ENCODE data around the gene ADCY10.
"Not testable (repeated sequence)": the region's sequence is repeated elsewhere in the genome, so short reads cannot be mapped to it uniquely, and the experiment has no call there.

ADCY10 gene

DNA sequence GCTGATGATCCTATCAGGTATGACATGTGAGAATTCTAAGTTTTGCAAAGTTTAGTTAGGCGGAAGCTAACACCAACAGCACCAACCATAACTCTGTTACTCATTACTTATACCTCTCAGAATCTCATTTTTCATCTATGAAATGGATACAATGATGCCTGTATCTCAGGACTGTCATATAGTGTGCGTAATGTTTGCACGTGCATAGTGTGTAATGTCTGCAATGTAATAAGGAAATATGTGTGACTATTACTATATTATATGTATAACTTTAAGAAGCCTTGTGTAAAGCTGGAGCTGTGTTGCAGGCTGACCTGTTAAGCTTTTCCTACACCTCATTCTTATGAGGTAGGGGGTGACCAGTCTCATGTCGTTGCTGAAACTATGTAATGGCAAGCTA lies 13.0 kb downstream of the ADCY10 start:
- no peak for DNase-seq (ENCODE audit: low spot score)
- TF ChIP-seq, protein P1, sequence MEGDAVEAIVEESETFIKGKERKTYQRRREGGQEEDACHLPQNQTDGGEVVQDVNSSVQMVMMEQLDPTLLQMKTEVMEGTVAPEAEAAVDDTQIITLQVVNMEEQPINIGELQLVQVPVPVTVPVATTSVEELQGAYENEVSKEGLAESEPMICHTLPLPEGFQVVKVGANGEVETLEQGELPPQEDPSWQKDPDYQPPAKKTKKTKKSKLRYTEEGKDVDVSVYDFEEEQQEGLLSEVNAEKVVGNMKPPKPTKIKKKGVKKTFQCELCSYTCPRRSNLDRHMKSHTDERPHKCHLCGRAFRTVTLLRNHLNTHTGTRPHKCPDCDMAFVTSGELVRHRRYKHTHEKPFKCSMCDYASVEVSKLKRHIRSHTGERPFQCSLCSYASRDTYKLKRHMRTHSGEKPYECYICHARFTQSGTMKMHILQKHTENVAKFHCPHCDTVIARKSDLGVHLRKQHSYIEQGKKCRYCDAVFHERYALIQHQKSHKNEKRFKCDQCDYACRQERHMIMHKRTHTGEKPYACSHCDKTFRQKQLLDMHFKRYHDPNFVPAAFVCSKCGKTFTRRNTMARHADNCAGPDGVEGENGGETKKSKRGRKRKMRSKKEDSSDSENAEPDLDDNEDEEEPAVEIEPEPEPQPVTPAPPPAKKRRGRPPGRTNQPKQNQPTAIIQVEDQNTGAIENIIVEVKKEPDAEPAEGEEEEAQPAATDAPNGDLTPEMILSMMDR (IDR thresholded peaks at IDR 0.05; ENCODE audit: extremely low read depth, missing control alignments): no peak

DNA sequence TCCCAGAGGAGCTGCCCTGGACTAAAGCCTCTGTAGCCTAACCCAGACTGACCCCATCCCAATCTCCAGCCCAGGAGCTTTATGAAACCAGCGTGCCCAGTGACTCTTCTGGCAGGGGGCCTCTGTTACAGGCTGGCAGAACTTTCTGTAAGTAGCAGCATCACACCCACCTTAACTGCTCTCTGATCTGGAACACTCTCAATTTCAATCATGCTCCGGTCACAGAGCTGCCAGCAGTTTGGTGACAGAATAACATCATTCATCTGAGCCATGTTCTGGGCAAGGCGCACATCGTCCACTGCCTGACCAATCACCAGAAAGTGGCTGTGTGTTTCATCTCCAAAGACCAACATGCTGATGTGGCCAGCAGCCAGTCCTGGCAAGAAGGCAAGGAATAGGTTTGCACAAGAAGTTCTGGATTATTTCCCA lies 14.7 kb downstream of the ADCY10 start:
- TF ChIP-seq, protein P1 (IDR thresholded peaks at IDR 0.05; ENCODE audit: extremely low read depth, missing control alignments): no peak
- DNase-seq (ENCODE audit: low spot score): peak; percentile 40

DNA sequence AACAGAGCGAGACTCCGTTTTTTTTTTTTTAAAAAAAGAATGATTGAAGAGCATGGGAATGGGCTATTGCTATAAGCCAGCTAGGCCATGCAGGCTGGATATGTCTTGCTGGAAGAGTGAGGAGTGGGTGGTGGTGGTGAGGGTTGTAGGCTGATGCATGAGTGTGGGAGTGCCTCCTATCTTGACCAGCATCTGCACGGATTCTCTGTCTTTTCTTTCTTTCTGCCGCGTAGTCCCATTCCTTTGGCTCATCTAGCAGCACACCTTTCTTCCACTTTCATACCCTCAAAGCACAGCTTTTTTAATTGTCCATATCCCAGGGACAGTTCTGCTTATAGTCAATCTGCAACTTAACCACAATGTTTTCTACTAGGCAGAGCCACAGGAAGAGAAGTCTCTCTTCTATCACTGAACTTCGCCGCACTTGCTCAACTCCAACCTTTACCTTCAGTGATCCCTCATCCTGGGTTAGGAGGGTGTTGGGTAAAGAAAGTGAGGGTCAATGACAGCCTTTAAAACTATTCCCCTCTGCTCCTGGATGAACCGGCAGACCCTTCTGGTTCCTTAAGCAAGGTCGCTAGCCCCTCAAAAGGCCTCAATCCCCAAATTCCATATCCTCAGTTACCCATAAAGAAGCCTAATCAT lies 15.2 kb downstream of the ADCY10 start:
- TF ChIP-seq, protein P1 (IDR thresholded peaks at IDR 0.05; ENCODE audit: extremely low read depth, missing control alignments): no peak

DNA sequence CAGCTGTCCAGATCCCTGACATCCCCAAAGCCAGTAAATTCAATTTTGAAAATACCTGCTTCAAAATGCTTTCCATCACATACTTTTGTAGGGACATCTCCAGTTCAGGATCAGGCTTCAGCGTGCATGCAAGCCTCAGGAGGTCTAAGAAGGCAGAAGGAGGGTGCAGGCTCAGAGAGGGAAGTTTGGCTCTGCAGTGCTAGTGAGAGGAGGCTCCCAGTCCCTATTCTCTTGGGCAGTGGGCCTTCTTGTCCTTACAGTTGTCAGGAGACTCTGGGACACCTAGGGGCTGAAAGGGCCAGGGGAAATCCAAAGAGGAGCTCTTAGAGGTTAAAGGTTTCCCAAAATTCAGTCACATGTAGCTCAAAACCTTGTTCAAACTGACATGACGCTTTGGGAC lies 20.1 kb downstream of the ADCY10 start:
- TF ChIP-seq, protein P1 (IDR thresholded peaks at IDR 0.05; ENCODE audit: extremely low read depth, missing control alignments): no peak
- no peak for DNase-seq (ENCODE audit: low spot score)

More for the DNA sequence above, 15.2 kb downstream of the ADCY10 start:
- no peak for DNase-seq (ENCODE audit: low spot score)

DNA sequence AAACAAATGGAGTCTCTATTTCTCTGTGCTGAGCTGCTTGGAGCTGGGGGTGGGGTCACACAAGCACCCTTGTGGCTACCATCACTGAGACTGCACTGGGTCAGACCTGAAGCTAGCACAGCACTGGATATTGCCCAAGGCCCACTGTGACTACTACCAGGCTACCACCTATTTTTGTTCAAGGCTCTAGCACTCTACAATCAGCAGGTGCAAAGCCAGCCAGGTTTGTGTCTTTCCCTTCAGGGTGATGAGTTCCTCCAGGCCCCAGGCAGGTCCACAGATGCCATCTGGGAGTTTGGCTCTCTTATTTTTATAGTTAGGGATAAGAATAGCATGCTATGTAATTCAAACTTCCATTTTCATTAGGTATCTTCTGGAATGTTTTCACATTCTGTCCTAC lies 23.5 kb downstream of the ADCY10 start:
- no peak for DNase-seq (ENCODE audit: low spot score)
- TF ChIP-seq, protein P1 (IDR thresholded peaks at IDR 0.05; ENCODE audit: extremely low read depth, missing control alignments): no peak

DNA sequence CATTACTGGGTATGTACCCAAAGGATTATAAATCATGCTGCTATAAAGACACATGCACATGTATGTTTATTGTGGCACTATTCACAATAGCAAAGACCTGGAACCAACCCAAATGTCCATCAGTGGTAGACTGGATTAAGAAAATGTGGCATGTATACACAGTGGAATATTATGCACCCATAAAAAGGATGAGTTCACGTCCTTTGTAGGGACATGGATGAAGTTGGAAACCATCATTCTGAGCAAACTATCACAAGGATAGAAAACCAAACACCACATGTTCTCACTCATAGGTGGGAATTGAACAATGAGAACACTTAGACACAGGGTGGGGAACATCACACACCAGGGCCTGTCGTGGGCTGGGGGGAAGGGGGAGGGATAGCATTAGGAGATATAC lies 26.7 kb downstream of the ADCY10 start:
- DNase-seq (ENCODE audit: low spot score): not testable (repeated sequence)

DNA sequence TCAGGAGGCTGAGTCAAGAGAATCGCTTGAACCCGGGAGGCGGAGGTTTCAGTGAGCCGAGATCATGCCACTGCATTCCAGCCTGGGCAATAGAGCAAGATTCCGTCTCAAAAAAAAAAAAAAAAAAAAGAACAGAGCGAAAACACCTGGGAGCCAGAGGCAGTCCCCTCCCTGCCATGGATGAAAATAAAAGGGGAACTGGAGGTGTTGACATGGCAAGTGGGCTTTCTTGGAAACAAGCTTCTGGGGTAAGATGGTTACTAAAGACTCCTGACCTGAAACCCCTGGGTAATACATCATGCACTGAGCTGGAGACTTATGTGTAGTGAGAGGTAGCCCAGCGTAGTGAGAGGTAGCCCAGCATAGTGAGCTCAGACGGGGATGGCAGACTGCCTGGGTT lies 31.6 kb downstream of the ADCY10 start:
- TF ChIP-seq, protein P1 (IDR thresholded peaks at IDR 0.05; ENCODE audit: extremely low read depth, missing control alignments): no peak
- DNase-seq (ENCODE audit: low spot score): no peak

DNA sequence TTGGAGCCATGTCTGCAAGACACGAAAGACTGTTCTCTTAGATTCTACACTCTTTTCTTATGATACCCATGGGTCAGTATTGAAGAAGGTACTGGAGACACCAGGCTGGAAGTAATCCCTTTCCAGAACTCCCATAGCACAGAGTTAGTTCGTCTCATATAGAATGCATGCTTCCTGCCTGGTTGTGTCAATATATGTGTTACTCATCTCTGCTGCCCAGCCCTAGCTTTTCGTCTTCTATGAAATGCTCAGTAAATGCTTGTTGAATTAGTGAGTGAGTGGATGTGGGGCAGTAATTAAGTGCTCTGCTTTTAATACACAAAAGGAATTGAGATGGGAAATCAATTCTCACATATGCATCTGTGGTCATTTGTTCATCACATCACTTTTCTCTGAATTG lies 32.1 kb downstream of the ADCY10 start:
- TF ChIP-seq, protein P1 (IDR thresholded peaks at IDR 0.05; ENCODE audit: extremely low read depth, missing control alignments): no peak

More for the DNA sequence above, 32.1 kb downstream of the ADCY10 start:
- DNase-seq (ENCODE audit: low spot score): no peak
